ENCODE data around the gene GDAP1L1.
A peak's percentile ranks its signal among the peaks of the same experiment; 100 is the strongest.

GDAP1L1 gene

DNA sequence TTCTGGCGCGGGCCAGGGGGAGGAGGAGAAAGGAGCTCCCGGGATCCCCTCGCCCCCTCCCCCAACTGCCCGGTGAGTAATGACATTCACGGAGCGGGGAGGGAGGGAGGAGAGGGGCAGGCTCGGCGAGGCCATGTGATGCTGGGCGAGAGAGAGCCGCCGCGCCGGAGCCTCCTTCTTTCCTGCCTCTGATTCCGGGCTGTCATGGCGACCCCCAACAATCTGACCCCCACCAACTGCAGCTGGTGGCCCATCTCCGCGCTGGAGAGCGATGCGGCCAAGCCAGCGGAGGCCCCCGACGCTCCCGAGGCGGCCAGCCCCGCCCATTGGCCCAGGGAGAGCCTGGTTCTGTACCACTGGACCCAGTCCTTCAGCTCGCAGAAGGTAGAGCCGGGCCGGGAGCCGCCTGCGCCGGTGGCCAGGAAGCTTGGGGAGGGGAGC, at the start of gene GDAP1L1:
Gene GDAP1L1, plus strand, starts transcription at position 178 of the 441 bp plus-strand sequence. Its CDS starts 27 bp downstream, at position 205.
- peak in 53 of 58 donors; percentile 6 to 74 (median 41) for DNase-seq

- no peak for DNase-seq
Observed at GRCh38 chr20:44198872-44199271, 48.2 kb upstream of the GDAP1L1 start.

DNA sequence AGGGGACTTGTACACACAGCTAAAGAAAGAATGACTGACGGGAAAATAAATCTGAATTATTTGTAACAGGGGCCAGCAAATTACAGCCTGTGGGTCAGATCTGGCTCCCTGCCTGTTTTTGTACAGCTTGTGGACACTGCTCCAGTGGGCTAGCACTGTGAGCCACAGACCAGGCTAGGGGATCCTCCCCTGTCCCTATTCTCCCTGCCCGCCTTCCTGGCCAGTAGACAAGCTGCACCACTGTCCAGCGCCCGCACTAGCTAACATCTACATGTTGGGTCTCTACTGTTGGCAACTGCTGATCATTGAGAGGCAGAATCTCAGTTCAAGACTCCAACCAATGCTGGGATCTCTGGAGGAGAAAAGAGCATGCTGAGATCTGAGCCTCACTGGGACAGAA, 47.2 kb upstream of the GDAP1L1 start:
- DNase-seq = no peak

DNA sequence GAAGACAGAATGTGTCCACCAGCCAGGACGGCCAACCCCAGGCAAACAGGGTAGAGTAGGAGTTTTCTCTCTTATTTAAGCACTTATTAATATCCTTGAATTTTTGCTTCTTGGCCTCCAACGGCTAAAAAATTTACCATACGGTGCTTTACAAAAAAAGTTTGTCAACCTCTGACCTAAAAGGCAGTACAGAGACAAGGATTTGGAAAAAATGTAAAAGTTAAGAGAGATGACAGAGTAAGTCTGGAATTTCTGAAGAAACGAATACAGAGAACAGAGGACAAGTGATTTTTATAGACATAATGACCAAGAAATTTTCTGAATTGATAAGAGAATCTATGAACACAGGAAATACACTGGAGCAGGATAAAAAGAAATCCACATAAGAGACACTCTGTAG, 46.7 kb upstream of the GDAP1L1 start:
- no peak for DNase-seq

DNA sequence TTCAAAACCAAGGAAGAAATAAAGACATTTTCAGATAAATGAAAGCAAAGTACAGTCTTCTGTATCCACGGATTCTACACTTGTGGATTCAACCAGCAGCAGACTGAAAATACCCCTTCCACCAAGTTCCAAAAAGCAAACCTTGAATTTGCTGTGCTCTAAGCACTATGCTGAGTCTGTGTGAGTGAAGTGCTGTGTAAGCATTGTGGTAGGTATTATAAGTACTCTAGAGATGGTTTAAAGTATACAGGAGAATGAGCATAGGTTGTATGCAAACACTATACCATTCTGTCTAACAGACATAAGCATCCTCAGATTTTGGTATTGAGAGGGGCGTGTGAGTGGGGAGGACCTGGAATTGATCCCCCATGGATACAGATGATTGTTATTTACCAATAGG, 46.1 kb upstream of the GDAP1L1 start:
- no peak for DNase-seq

GRCh38 chr20:44203161-44203560, 43.9 kb upstream of the GDAP1L1 start:
- no peak for DNase-seq

- DNase-seq = no peak
Observed at GRCh38 chr20:44204156-44204831, 42.8 kb upstream of the GDAP1L1 start.

DNA sequence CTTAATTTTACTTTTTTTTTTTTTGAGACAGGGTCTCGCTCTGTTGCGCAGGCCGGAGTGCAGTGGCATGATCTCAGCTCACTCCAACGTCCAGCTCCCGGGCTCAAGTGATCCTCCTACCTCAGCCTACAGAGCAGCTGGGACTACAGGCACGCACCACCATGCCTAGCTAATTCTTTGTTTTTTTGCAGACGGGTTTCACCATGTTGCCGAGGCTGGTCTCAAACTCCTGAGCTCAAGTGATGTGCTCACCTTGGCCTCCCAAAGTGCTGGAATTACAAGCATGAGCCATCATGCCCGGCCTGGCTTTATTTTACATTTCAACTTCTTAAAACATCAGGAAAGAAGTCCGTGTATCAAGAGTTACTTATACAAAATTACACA, 42.3 kb upstream of the GDAP1L1 start:
- DNase-seq = no peak

GRCh38 chr20:44206132-44206531, 41.0 kb upstream of the GDAP1L1 start:
- DNase-seq = no peak

DNA sequence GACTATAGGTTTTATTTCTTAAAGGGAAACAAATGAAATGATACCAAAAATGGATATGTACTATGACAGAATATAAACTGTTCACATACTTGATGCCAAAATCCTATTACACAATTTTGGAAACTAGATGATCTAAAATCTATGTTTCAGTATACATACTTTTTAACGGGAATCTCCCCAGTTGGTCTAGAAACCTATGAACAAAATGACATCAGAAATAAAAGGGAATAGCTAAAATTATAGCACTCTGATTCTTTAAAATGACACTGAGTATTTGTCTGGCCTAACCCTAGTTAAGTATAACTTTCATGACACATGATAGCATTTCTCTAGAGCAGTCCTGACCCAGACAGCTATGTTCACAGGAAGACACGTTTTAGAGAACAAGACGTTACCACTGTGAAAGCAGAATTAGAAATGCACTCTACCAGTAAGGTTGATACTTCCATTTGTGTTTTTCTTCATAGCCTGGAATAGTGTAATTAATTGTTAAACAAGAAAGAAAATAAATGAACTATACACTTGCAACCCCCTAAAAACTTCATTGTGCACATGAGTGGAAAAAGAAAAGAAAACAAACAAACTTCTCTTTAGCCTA, 39.9 kb upstream of the GDAP1L1 start:
- DNase-seq = no peak

DNA sequence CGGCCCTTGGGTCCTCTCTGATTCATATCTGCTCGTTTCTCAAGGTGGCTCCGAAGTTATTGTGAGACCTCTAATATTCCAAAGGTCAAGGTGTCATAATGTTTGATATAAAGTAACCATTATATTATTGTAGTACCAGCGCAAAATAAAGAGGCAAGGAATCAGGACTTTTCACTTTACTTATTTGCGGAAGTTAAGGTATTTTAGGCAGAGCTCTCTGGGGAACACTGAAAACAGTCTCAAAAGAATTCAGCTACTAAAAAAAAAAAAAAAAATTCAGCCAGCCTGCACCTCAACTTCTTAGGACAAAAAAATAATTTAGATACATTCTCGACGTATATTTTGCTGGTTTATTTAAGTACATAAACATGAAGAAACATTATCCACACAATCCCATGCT, 38.9 kb upstream of the GDAP1L1 start:
- no peak for DNase-seq

DNA sequence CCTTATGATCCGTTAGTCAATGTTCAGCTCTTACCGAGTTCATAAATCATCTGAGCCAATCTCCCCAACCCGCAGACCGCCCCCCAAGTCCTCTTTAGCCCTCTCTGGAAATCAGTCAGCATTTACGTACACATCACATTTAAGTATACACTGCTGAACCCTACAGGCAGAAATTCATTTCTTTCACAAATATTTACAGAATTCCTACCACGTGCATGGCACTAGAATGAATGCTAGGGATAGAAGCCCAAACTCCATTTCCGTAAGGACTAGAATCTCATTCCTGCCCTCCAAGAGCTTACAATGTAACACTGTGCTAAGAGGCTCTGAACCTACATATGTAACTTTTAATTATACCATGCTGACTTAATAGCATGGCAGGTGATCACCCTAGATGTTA, 38.3 kb upstream of the GDAP1L1 start:
- DNase-seq = no peak

DNA sequence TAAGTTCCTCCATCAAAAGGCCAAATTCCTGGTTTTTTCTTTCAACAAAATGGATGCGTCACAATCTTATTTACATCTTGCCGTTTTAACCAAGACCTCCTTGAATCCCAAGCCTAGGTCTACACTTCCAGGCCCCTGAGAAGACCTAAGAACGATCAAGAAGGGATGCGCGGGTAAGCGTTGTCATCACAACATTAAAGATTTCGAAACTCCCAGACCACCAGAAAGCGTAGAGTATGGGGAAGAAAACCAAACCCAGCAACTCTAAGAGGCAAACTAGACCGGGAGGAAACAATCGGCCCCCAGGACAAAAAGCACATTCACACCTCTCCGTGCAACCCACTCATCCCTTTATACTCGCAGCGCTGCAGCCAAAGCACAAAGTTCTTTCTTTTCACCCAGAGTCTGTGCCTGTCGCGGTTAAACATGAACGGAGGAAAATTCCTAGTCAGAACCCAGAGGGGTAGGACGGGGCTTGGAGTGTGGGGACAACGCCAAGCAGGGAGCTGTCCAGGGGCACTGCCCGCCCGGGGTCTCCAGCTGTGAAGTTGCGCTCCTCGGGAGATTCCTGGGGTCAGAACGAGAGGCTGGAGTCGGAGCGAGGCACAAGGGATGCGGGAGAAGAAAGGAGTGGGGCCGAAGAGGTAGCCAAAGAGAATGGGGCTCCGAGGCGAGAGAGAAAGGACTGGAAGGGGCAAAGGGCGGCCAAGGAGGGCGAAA, 37.3 kb upstream of the GDAP1L1 start:
- DNase-seq = peak in 8 of 58 donors; percentile 4 to 45 (median 34)

GRCh38 chr20:44210406-44211176, 36.5 kb upstream of the GDAP1L1 start, which contains the start of gene OSER1:
TSS of gene OSER1 (minus strand) at chr20:44210771. CDS start at chr20:44206957, 3,814 bp downstream.
- peak; percentile 68 to 98 (median 95) for DNase-seq

- DNase-seq = peak in 36 of 58 donors; percentile 5 to 58 (median 22)
Observed at GRCh38 chr20:44211177-44212039, 35.7 kb upstream of the GDAP1L1 start.

- no peak for DNase-seq
Observed at GRCh38 chr20:44212792-44213191, 34.3 kb upstream of the GDAP1L1 start.

- peak in 50 of 58 donors; percentile 6 to 75 (median 38) for DNase-seq
Observed at GRCh38 chr20:44215125-44215524, 32.0 kb upstream of the GDAP1L1 start.

GRCh38 chr20:44217342-44218092, 29.6 kb upstream of the GDAP1L1 start:
- DNase-seq = peak in 47 of 58 donors; percentile 3 to 73 (median 25)

GRCh38 chr20:44218446-44218845, 28.7 kb upstream of the GDAP1L1 start:
- DNase-seq = no peak

All from anterior cingulate cortex (tissue), 58 donors.